ENCODE data around the gene HDAC4.

The HDAC4 gene

GRCh38 chr2:239302808-239303557, 97.8 kb downstream of the HDAC4 start:
- TF ChIP-seq REST (IDR thresholded peaks at IDR 0.05; ENCODE audit: low read depth), result no peak
- TF ChIP-seq EP300 (IDR thresholded peaks at IDR 0.05; ENCODE audit: borderline replicate concordance), result no peak

GRCh38 chr2:239302083-239302807, 98.6 kb downstream of the HDAC4 start:
- TF ChIP-seq ZBTB7A (IDR thresholded peaks at IDR 0.05; ENCODE audit: low read depth) (no peak), NFIC (IDR thresholded peaks at IDR 0.05) (no peak), EP300 (IDR thresholded peaks at IDR 0.05; ENCODE audit: borderline replicate concordance) (no peak), TCF12 (IDR thresholded peaks at IDR 0.05; ENCODE audit: low read depth) (no peak), USF1 (IDR thresholded peaks at IDR 0.05) (no peak), MAX (IDR thresholded peaks at IDR 0.05) (no peak), CEBPB (IDR thresholded peaks at IDR 0.05) (no peak), RAD21 (IDR thresholded peaks at IDR 0.05; ENCODE audit: low read depth) (no peak), EGR1 (IDR thresholded peaks at IDR 0.05) (no peak), CREB1 (IDR thresholded peaks at IDR 0.05; ENCODE audit: low read depth) (no peak), TEAD4 (IDR thresholded peaks at IDR 0.05) (no peak), FOXM1 (IDR thresholded peaks at IDR 0.05; ENCODE audit: borderline replicate concordance, low read depth) (no peak), YY1 (IDR thresholded peaks at IDR 0.05; ENCODE audit: low read depth) (no peak), TAF1 (IDR thresholded peaks at IDR 0.05; ENCODE audit: low read depth) (no peak), REST (IDR thresholded peaks at IDR 0.05; ENCODE audit: low read depth) (no peak)

GRCh38 chr2:239300871-239301735, 99.7 kb downstream of the HDAC4 start:
- TF ChIP-seq TEAD4 (IDR thresholded peaks at IDR 0.05), result no peak
- no peak for TF ChIP-seq REST (IDR thresholded peaks at IDR 0.05; ENCODE audit: low read depth)
- TF ChIP-seq ZBTB7A (IDR thresholded peaks at IDR 0.05; ENCODE audit: low read depth), result no peak
- no peak for TF ChIP-seq EGR1 (IDR thresholded peaks at IDR 0.05)
- no peak for TF ChIP-seq CREB1 (IDR thresholded peaks at IDR 0.05; ENCODE audit: low read depth)
- no peak for TF ChIP-seq RAD21 (IDR thresholded peaks at IDR 0.05; ENCODE audit: low read depth)
- TF ChIP-seq CEBPB (IDR thresholded peaks at IDR 0.05), result no peak
- TF ChIP-seq YY1 (IDR thresholded peaks at IDR 0.05; ENCODE audit: low read depth), result no peak
- TF ChIP-seq FOXM1 (IDR thresholded peaks at IDR 0.05; ENCODE audit: borderline replicate concordance, low read depth), result no peak
- TF ChIP-seq TAF1 (IDR thresholded peaks at IDR 0.05; ENCODE audit: low read depth), result no peak
- no peak for TF ChIP-seq MAX (IDR thresholded peaks at IDR 0.05)
- TF ChIP-seq EP300 (IDR thresholded peaks at IDR 0.05; ENCODE audit: borderline replicate concordance), result no peak
- no peak for TF ChIP-seq TCF12 (IDR thresholded peaks at IDR 0.05; ENCODE audit: low read depth)
- no peak for TF ChIP-seq NFIC (IDR thresholded peaks at IDR 0.05)
- no peak for TF ChIP-seq USF1 (IDR thresholded peaks at IDR 0.05)

Data from Ishikawa (cell line).